KMS-11 (cell line): ENCODE measurements around the gene CALD1.

Experiments used
- H2AFZ ChIP-seq: fragments of 200-600 bp; sonication (generic); 2 replicates; pipeline ENCODE4 v1.6.1; 2016; ENCODE audit warnings: antibody characterized with exemption, mixed run types, low read depth
- H3K27ac ChIP-seq: fragments of 200-600 bp; sonication (generic); 2 replicates; pipeline ENCODE4 v1.6.1; 2016; ENCODE audit warnings: mild to moderate bottlenecking, mixed run types
- H3K27me3 ChIP-seq: fragments of 200-600 bp; sonication (generic); 2 replicates; pipeline ENCODE4 v1.6.1; 2017; ENCODE audit warnings: mild to moderate bottlenecking, low read depth, mixed run types, moderate library complexity; ENCODE audit not compliant: insufficient read depth
- H3K36me3 ChIP-seq: fragments of 200-600 bp; sonication (generic); 2 replicates; pipeline ENCODE4 v1.6.1; 2017; ENCODE audit warnings: mild to moderate bottlenecking, mixed run types; ENCODE audit not compliant: insufficient read depth
- H3K4me1 ChIP-seq: fragments of 200-600 bp; sonication (generic); 2 replicates; pipeline ENCODE4 v1.6.1; 2016; ENCODE audit warnings: mild to moderate bottlenecking, low read depth, mixed run types; ENCODE audit not compliant: poor library complexity, severe bottlenecking
- H3K4me2 ChIP-seq: fragments of 200-600 bp; sonication (generic); 2 replicates; pipeline ENCODE4 v1.7.0; 2016; ENCODE audit warnings: mild to moderate bottlenecking, mixed run types
- H3K4me3 ChIP-seq: fragments of 200-600 bp; sonication (generic); IDR thresholded peaks from 2 replicates; pipeline ENCODE4 v1.6.1; 2017; ENCODE audit warnings: low read depth, low read length, mixed read lengths; ENCODE audit not compliant: insufficient read depth
- H3K79me2 ChIP-seq: fragments of 200-600 bp; sonication (generic); 2 replicates; pipeline ENCODE4 v1.6.1; 2016; ENCODE audit warnings: low read depth, mixed run types; ENCODE audit not compliant: insufficient read depth
- H3K9ac ChIP-seq: fragments of 200-600 bp; sonication (generic); 2 replicates; pipeline ENCODE4 v1.6.1; 2016; ENCODE audit warnings: mild to moderate bottlenecking, mixed run types
- H4K20me1 ChIP-seq: fragments of 200-600 bp; sonication (generic); 2 replicates; pipeline ENCODE4 v1.6.1; 2016; ENCODE audit warnings: mild to moderate bottlenecking, mixed run types; ENCODE audit not compliant: insufficient read depth
- CTCF ChIP-seq: fragments of 200-600 bp; sonication (generic); conservative IDR thresholded peaks from 2 replicates; pipeline ENCODE4 v1.6.1; 2017; ENCODE audit warnings: low read depth, mild to moderate bottlenecking, antibody characterized with exemption, low read length, moderate library complexity, mixed read lengths

Gene CALD1

DNA sequence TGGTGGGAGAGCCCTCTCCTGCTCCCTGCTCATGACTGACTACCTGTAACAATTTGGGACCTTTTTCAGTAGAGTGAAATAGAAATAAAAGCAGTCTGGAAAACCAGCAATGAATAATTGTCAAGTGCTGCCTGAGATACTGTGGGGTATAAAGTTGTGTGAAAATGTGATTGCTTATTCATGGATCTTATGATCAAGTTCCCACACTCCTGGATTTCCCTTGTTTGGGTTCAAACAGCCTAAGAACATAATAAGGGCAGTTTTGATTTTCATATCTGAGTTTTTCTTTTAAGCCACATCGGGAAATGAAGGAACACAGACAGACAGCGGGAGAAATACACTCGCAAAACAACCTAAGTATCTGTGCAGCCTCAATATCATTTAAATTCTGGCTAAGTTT is 52.9 kb downstream of the CALD1 start:
- Histone ChIP-seq H3K4me3 (no peak overlapping the region), H3K4me1 (no peaks in the 10 kb centered on the region), H3K36me3 (no peaks in the 10 kb centered on the region)

GRCh38 chr7:134834689-134835462 is 55.4 kb downstream of the CALD1 start:
- H3K4me2 ChIP-seq, result no peak overlapping the region
- H3K4me3 ChIP-seq, result no peak overlapping the region
- H3K4me1 ChIP-seq, result no peaks in the 10 kb centered on the region
- no peaks in the 10 kb centered on the region for H3K79me2 ChIP-seq
- H3K9ac ChIP-seq, result no peak overlapping the region
- H2AFZ ChIP-seq, result no peak overlapping the region
- H3K27ac ChIP-seq, result no peak overlapping the region
- no peaks in the 10 kb centered on the region for H3K36me3 ChIP-seq
- H3K27me3 ChIP-seq, result no peaks in the 10 kb centered on the region
- TF ChIP-seq CTCF, result no peak
- H4K20me1 ChIP-seq, result no peaks in the 10 kb centered on the region

More for the DNA sequence above, 52.9 kb downstream of the CALD1 start:
- no peak overlapping the region for H3K9ac ChIP-seq
- H2AFZ ChIP-seq, result no peak overlapping the region
- TF ChIP-seq CTCF, result no peak
- no peaks in the 10 kb centered on the region for H3K79me2 ChIP-seq
- no peaks in the 10 kb centered on the region for H3K27me3 ChIP-seq
- no peak overlapping the region for H3K4me2 ChIP-seq
- no peak overlapping the region for H3K27ac ChIP-seq
- H4K20me1 ChIP-seq, result no peaks in the 10 kb centered on the region

DNA sequence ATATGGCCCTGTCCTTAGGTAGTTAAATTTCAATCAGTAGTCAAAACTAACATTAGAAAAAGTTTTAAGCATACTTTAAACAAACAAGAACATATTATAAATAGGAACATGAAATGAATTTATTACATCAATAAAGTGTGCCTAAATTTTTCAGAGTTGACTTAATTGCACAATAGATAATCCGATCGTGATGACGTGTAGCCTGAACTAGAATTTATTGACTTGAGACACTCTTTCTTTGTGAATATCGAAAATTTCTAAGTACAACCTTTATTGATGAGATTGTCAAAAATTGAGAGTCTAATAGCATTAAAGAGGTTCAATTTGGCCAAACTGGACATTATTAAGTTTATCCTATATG is 56.0 kb downstream of the CALD1 start:
- H3K4me3 ChIP-seq, result no peak overlapping the region
- H3K36me3 ChIP-seq, result no peaks in the 10 kb centered on the region
- no peak overlapping the region for H3K9ac ChIP-seq
- H4K20me1 ChIP-seq, result no peaks in the 10 kb centered on the region
- H3K79me2 ChIP-seq, result no peaks in the 10 kb centered on the region
- H3K4me1 ChIP-seq, result no peaks in the 10 kb centered on the region
- TF ChIP-seq CTCF, result no peak
- H3K27ac ChIP-seq, result no peak overlapping the region
- no peaks in the 10 kb centered on the region for H3K27me3 ChIP-seq
- no peak overlapping the region for H3K4me2 ChIP-seq
- H2AFZ ChIP-seq, result no peak overlapping the region

- Histone ChIP-seq H3K27me3 (no peaks in the 10 kb centered on the region), H3K4me1 (no peaks in the 10 kb centered on the region), H4K20me1 (no peaks in the 10 kb centered on the region), H3K9ac (no peak overlapping the region), H3K4me3 (no peak overlapping the region), H2AFZ (no peak overlapping the region), H3K36me3 (no peaks in the 10 kb centered on the region), H3K79me2 (no peaks in the 10 kb centered on the region), H3K27ac (no peak overlapping the region), H3K4me2 (no peak overlapping the region)
- TF ChIP-seq CTCF, result no peak
These were observed 57.0 kb downstream of the CALD1 start for GRCh38 chr7:134836447-134836846.
